A549 (cell line): Measurements from ENCODE around the gene MEN1. TPM values are rescaled to one million over a fixed set of nuclear protein-coding genes. Genes with fewer than 3 reads are reported as not detected.

Source experiments
- ATAC-seq, 2 experiments: fragments of 200-7000 bp in 1 of 2; fragments of >200 bp in 1 of 2; cut with Nextera tagmentation in 1 of 2; cut with Tn5 transposase in 1 of 2; 3 replicates each; pipeline versions ENCODE4 v1.8.0 to v1.9.1; 2018 to 2020; ENCODE audit warnings: mild to moderate bottlenecking in 1 of 2, moderate library complexity in 1 of 2
- CTCF ChIA-PET: fragments of 300-600 bp; sonication (Branson Sonifier 250); formaldehyde crosslinking; extraction: SDS; loops from one replicate; lab custom pipeline; 2021; ENCODE audit warnings: antibody characterized with exemption, inconsistent platforms; lab: Yijun Ruan, JAX
- POLR2A ChIA-PET: fragments of 350-600 bp; formaldehyde crosslinking; extraction: SDS; loops from one replicate; lab custom pipeline; 2021; ENCODE audit warnings: antibody characterized with exemption, inconsistent platforms; lab: Yijun Ruan, JAX
- DNase-seq, 2 experiments: peaks; one replicate each; pipeline versions ENCODE4 v3.0.0 to v3.0.0-alpha.2; 2011 to 2016; ENCODE audit warnings: low read depth in 1 of 2, low spot score in 1 of 2
- FAIRE-seq: peaks from 2 replicates; lab custom pipeline; 2011; peaks lifted over from hg19 to GRCh38; lab: Jason Lieb, UNC
- H3K27ac ChIP-seq, 2 experiments: fragments of >200 bp; sonication (Bioruptor Twin); formaldehyde crosslinking; 3 replicates each; pipeline ENCODE4 v1.5.1; 2016 to 2017
- H3K4me1 ChIP-seq: fragments of >200 bp; sonication (Bioruptor Twin); formaldehyde crosslinking; 3 replicates; pipeline ENCODE4 v1.6.1; 2016
- H3K4me2 ChIP-seq: fragments of >200 bp; sonication (Bioruptor Twin); formaldehyde crosslinking; 3 replicates; pipeline ENCODE4 v1.6.1; 2016
- H3K4me3 ChIP-seq: fragments of >200 bp; sonication (Bioruptor Twin); formaldehyde crosslinking; 3 replicates; pipeline ENCODE4 v1.5.1; 2016
- H3K9me3 ChIP-seq: fragments of >200 bp; sonication (Bioruptor Twin); formaldehyde crosslinking; 3 replicates; pipeline ENCODE4 v1.6.1; 2016
- ATOH8 ChIP-seq: fragments of 250-450 bp; sonication (Bioruptor Pico); IDR thresholded peaks from 2 replicates; pipeline ENCODE4 v1.5.0; 2020; ENCODE audit warnings: low read depth, mild to moderate bottlenecking, moderate library complexity
- BHLHE40 ChIP-seq: IDR thresholded peaks from 2 replicates; pipeline ENCODE4 v1.6.1; 2012; ENCODE audit warnings: low read depth, low read length, inconsistent platforms
- CBX2 ChIP-seq: fragments of 200-600 bp; sonication (generic); IDR thresholded peaks from 2 replicates; pipeline ENCODE4 v1.6.1; 2016; ENCODE audit warnings: low read depth, mild to moderate bottlenecking, borderline replicate concordance
- CBX8 ChIP-seq: fragments of 200-600 bp; sonication (generic); IDR thresholded peaks from 2 replicates; pipeline ENCODE4 v1.6.1; 2016
- CEBPB ChIP-seq, 2 experiments: fragments of >200 bp in 1 of 2; sonication (Bioruptor Twin) in 1 of 2; formaldehyde crosslinking in 1 of 2; IDR thresholded peaks; 2 replicates each; pipeline ENCODE4 v1.6.1; 2012 to 2016
- CHD2 ChIP-seq: fragments of 150-350 bp; IDR thresholded peaks from 2 replicates; pipeline ENCODE4 v1.6.1; 2014; ENCODE audit warnings: low read length; ENCODE audit not compliant: partially characterized antibody
- CHD4 ChIP-seq: fragments of 200-600 bp; sonication (generic); IDR thresholded peaks from 2 replicates; pipeline ENCODE4 v1.6.1; 2016; ENCODE audit warnings: antibody characterized with exemption, mild to moderate bottlenecking, borderline replicate concordance
- EHF ChIP-seq: fragments of 250-450 bp; sonication (Bioruptor Pico); IDR thresholded peaks from 2 replicates; pipeline ENCODE4 v1.5.0; 2020; ENCODE audit warnings: mild to moderate bottlenecking
- ESRRA ChIP-seq: fragments of 150-350 bp; IDR thresholded peaks from 2 replicates; pipeline ENCODE4 v1.6.1; 2014; ENCODE audit warnings: mild to moderate bottlenecking, low read length, borderline replicate concordance
- FOSB ChIP-seq: fragments of 250-450 bp; sonication (Bioruptor Pico); IDR thresholded peaks from 2 replicates; pipeline ENCODE4 v1.5.0; 2020; ENCODE audit warnings: mild to moderate bottlenecking, moderate library complexity
- FOSL2 ChIP-seq, 2 experiments: fragments of 450-650 bp in 1 of 2; fragments of >200 bp in 1 of 2; sonication (Bioruptor Twin) in 1 of 2; formaldehyde crosslinking; IDR thresholded peaks; 2 replicates each; pipeline versions ENCODE4 v1.5.0 to v1.6.1; 2016 to 2020; ENCODE audit warnings: mild to moderate bottlenecking in 1 of 2, moderate library complexity in 1 of 2
- FOXS1 ChIP-seq: fragments of 250-450 bp; sonication (Bioruptor Pico); IDR thresholded peaks from 2 replicates; pipeline ENCODE4 v1.5.0; 2020; ENCODE audit warnings: mild to moderate bottlenecking, moderate library complexity
- HES2 ChIP-seq: fragments of >200 bp; sonication (Bioruptor Twin); formaldehyde crosslinking; IDR thresholded peaks from 2 replicates; pipeline ENCODE4 v1.6.1; 2016
- HOXA7 ChIP-seq: fragments of 250-450 bp; sonication (Bioruptor Pico); IDR thresholded peaks from 2 replicates; pipeline ENCODE4 v1.5.0; 2020; ENCODE audit warnings: mild to moderate bottlenecking, moderate library complexity
- JUN ChIP-seq, 2 experiments: fragments of >200 bp; sonication (Bioruptor Twin); formaldehyde crosslinking; IDR thresholded peaks; 2 replicates in 1 of 2; 3 replicates in 1 of 2; pipeline ENCODE4 v1.6.1; 2016 to 2017
- KDM5A ChIP-seq: fragments of 200-600 bp; sonication (generic); IDR thresholded peaks from 2 replicates; pipeline ENCODE4 v1.6.1; 2016; ENCODE audit warnings: antibody characterized with exemption, mild to moderate bottlenecking
- MAZ ChIP-seq: fragments of 150-350 bp; IDR thresholded peaks from 2 replicates; pipeline ENCODE4 v1.6.1; 2014; ENCODE audit warnings: antibody characterized with exemption, low read depth, low read length, borderline replicate concordance
- NFE2L2 ChIP-seq: fragments of 150-350 bp; conservative IDR thresholded peaks from 2 replicates; pipeline ENCODE4 v1.6.1; 2014; ENCODE audit warnings: low read length
- NPAS2 ChIP-seq: fragments of 250-450 bp; sonication (Bioruptor Pico); IDR thresholded peaks from 2 replicates; pipeline ENCODE4 v1.8.0; 2022; ENCODE audit warnings: mild to moderate bottlenecking, moderate library complexity, borderline replicate concordance
- NR3C1 ChIP-seq: fragments of >200 bp; sonication (Bioruptor Twin); formaldehyde crosslinking; IDR thresholded peaks from 3 replicates; pipeline ENCODE4 v1.6.1; 2017
- PHF8 ChIP-seq: fragments of 200-600 bp; sonication (generic); IDR thresholded peaks from 2 replicates; pipeline ENCODE4 v1.6.1; 2016; ENCODE audit warnings: low read depth, mild to moderate bottlenecking, antibody characterized with exemption, moderate library complexity, borderline replicate concordance
- POLR2AphosphoS2 ChIP-seq: conservative IDR thresholded peaks from 2 replicates; pipeline ENCODE4 v1.6.1; 2012; ENCODE audit warnings: low read length, improper control_type of control experiment, inconsistent platforms
- RAD21 ChIP-seq, 2 experiments: fragments of >200 bp in 1 of 2; sonication (Bioruptor Twin) in 1 of 2; formaldehyde crosslinking in 1 of 2; IDR thresholded peaks in 1 of 2; conservative IDR thresholded peaks in 1 of 2; 2 replicates in 1 of 2; 3 replicates in 1 of 2; pipeline ENCODE4 v1.6.1; 2012 to 2018; ENCODE audit warnings: inconsistent platforms in 1 of 2
- RFX5 ChIP-seq: fragments of 450-650 bp; IDR thresholded peaks from 2 replicates; pipeline ENCODE4 v1.7.1; 2014; ENCODE audit warnings: antibody characterized with exemption, mild to moderate bottlenecking, moderate library complexity
- RNF2 ChIP-seq: fragments of 200-600 bp; sonication (generic); IDR thresholded peaks from 2 replicates; pipeline ENCODE4 v1.6.1; 2016; ENCODE audit warnings: low read depth, mild to moderate bottlenecking, antibody characterized with exemption, moderate library complexity, borderline replicate concordance
- USF2 ChIP-seq: fragments of 450-650 bp; IDR thresholded peaks from 2 replicates; pipeline ENCODE4 v1.6.1; 2014; ENCODE audit warnings: antibody characterized with exemption
- ZC3H11A ChIP-seq: fragments of 450-650 bp; IDR thresholded peaks from 2 replicates; pipeline ENCODE4 v1.6.1; 2014; ENCODE audit warnings: antibody characterized with exemption, mild to moderate bottlenecking
- ZSCAN20 ChIP-seq: fragments of 250-450 bp; sonication (Bioruptor Pico); IDR thresholded peaks from 2 replicates; pipeline ENCODE4 v1.8.0; 2022; ENCODE audit warnings: mild to moderate bottlenecking, moderate library complexity
- WGBS: methylation state at CpG from one replicate; pipeline ENCODE4 v1.1.6; 2017; ENCODE audit errors: missing lambda C conversion rate; 5-methylcytosine and 5-hydroxymethylcytosine counted together
- polyA plus RNA-seq, 4 experiments: library from polyadenylated mRNA; depleted of rRNA in 3 of 4; stranded (reverse); fragments of >200 nt; fragmentation: RNase III in 1 of 4; extraction: RNeasy Plus Mini Kit Qiagen cat#74134 plus additional on column Dnase treatment in 1 of 4; gene quantifications; 2 replicates in 3 of 4; 3 replicates in 1 of 4; pipeline ENCODE4 v1.2.3, GENCODE V29; 2011 to 2017

Gene MEN1
- polyA plus RNA-seq, 2 of the 4 experiments (the other 2 are of a cell fraction), result 17.0 to 34.7 TPM

GRCh38 chr11:64772303-64773018 is 37.9 kb downstream of the MEN1 start:
- Histone ChIP-seq H3K4me3 (no peak overlapping the region), H3K4me2 (no peak overlapping the region), H3K27ac (no peak overlapping the region), H3K4me1 (peaks cover 37% of the 10 kb centered on the region), H3K9me3 (no peaks in the 10 kb centered on the region)
- FAIRE-seq (no peak), DNase-seq (no peak), ATAC-seq (no peak)
- no peak for TF ChIP-seq ZSCAN20
- no peak for TF ChIP-seq RFX5
- no peak for TF ChIP-seq NFE2L2
- TF ChIP-seq NR3C1, result no peak
- no peak for TF ChIP-seq CHD2
- TF ChIP-seq BHLHE40, result no peak
- no peak for TF ChIP-seq POLR2AphosphoS2
- ChIA-PET CTCF (interaction anchor here (0.7 to 1.5 kb wide), 4 partner anchors 9 to 346 kb away, joined by 3 to 9 read pairs (median 3); no protein-coding TSS in a partner anchor), POLR2A (no interaction called here)
- WGBS, result 88% methylated on average over 3 of the region's 3 CpGs

- CTCF ChIA-PET, result interaction anchor here (0.7 to 2.5 kb wide), 6 partner anchors 8 to 346 kb away, joined by 3 to 11 read pairs (median 3); partner anchors contain the start of gene RASGRP2
- POLR2A ChIA-PET, result no interaction called here
- Histone ChIP-seq H3K9me3 (no peaks in the 10 kb centered on the region), H3K4me2 (no peak overlapping the region), H3K4me1 (peaks cover 37% of the 10 kb centered on the region), H3K4me3 (no peak overlapping the region), H3K27ac (no peak overlapping the region)
- TF ChIP-seq CBX2 (no peak), EHF (CRISPR knock-in tag) (no peak), ESRRA (no peak), HES2 (no peak), JUN (IDR thresholded peaks at IDR 0.05) (no peak), RAD21 (conservative IDR thresholded peaks at IDR 0.05 in 1 of 2, IDR thresholded peaks at IDR 0.05 in 1 of 2) (no peak), FOSB (CRISPR knock-in tag) (no peak), HOXA7 (CRISPR knock-in tag) (no peak), KDM5A (no peak), FOXS1 (CRISPR knock-in tag) (no peak), POLR2AphosphoS2 (no peak)
- DNase-seq, result no peak
- FAIRE-seq, result no peak
- no peak for ATAC-seq
- 95% methylated on average over 2 of the region's 2 CpGs for WGBS
Observed at GRCh38 chr11:64771861-64772260, 38.5 kb downstream of the MEN1 start.

- no peak for DNase-seq
- WGBS, result 89% methylated on average over 12 of the region's 12 CpGs
- CTCF ChIA-PET, result interaction anchor here (0.9 to 2.5 kb wide), 6 partner anchors 8 to 37 kb away, joined by 3 to 11 read pairs (median 4); partner anchors contain the start of gene RASGRP2
- H3K27ac ChIP-seq, result no peak overlapping the region
- TF ChIP-seq RFX5 (no peak), CEBPB (IDR thresholded peaks at IDR 0.05) (no peak), FOSL2 (IDR thresholded peaks at IDR 0.05) (no peak), FOSL2 (CRISPR knock-in tag; IDR thresholded peaks at IDR 0.05) (no peak), ZC3H11A (no peak)
- no peak overlapping the region for H3K4me2 ChIP-seq
- H3K4me3 ChIP-seq, result no peak overlapping the region
- H3K4me1 ChIP-seq, result peaks cover 19% of the 10 kb centered on the region; the same call in 2 of the 3 replicates
- ATAC-seq, result no peak
- FAIRE-seq, result no peak
- POLR2A ChIA-PET, result interaction anchor here (0.6 kb wide), 1 partner anchor 8 kb away, joined by 3 read pairs; the partner anchor contains the start of gene SF1
- H3K9me3 ChIP-seq, result no peaks in the 10 kb centered on the region
Observed at GRCh38 chr11:64770120-64770519, 40.2 kb downstream of the MEN1 start.

GRCh38 chr11:64769283-64769682 is 41.1 kb downstream of the MEN1 start:
- ChIA-PET CTCF (interaction anchor here (1.0 to 2.5 kb wide), 2 partner anchors 26 to 36 kb away, joined by 6 to 11 read pairs; partner anchors contain the start of gene RASGRP2), POLR2A (interaction anchor here (3.4 kb wide), 1 partner anchor 9 kb away, joined by 10 read pairs; the partner anchor contains the start of gene SF1)
- no peak for ATAC-seq
- no peak overlapping the region for H3K4me2 ChIP-seq
- H3K4me1 ChIP-seq, result peaks cover 16% of the 10 kb centered on the region; the same call in 2 of the 3 replicates
- H3K4me3 ChIP-seq, result no peak overlapping the region
- DNase-seq, result no peak
- no peak for FAIRE-seq
- WGBS, result 91% methylated on average over 6 of the region's 6 CpGs
- H3K27ac ChIP-seq, result no peak overlapping the region
- H3K9me3 ChIP-seq, result no peaks in the 10 kb centered on the region
- no peak for TF ChIP-seq ATOH8 (CRISPR knock-in tag)
- no peak for TF ChIP-seq BHLHE40
- TF ChIP-seq NFE2L2, result no peak
- no peak for TF ChIP-seq CHD4
- TF ChIP-seq NPAS2, result no peak
- no peak for TF ChIP-seq USF2
- no peak for TF ChIP-seq RNF2
- TF ChIP-seq PHF8, result no peak
- TF ChIP-seq CBX8, result no peak
- TF ChIP-seq ZSCAN20, result no peak
- TF ChIP-seq KDM5A, result no peak
- no peak for TF ChIP-seq MAZ
- no peak for TF ChIP-seq POLR2AphosphoS2
- no peak for TF ChIP-seq HES2
- TF ChIP-seq, all 56 proteins: peak for 0
